ENCODE results near the gene TRIM62. TPM values are rescaled to one million over a fixed set of nuclear protein-coding genes. Genes with fewer than 3 reads are reported as not detected.

Gene TRIM62
- 0.82 and 3.2 TPM in 2 replicates for total RNA-seq (2014; rRNA removed; shearing (Covaris generic); ENCODE audit: low replicate concordance)

GRCh38 chr1:33181921-33182341 is at the start of gene TRIM62:
Gene TRIM62, minus strand, starts transcription at chr1:33182043. Its CDS starts 611 bp downstream, at chr1:33181432.
- Histone ChIP-seq H3K9me3 (no peaks in the 10 kb centered on the region), H3K27me3 (peaks cover 11% of the 10 kb centered on the region), H3K36me3 (no peaks in the 10 kb centered on the region), H3K4me3 (peak within 1 kb of the TSS; percentile 67)
- peak; percentile 76 for DNase-seq

- H3K4me3 ChIP-seq = no peak overlapping the region
- H3K36me3 ChIP-seq = no peaks in the 10 kb centered on the region
- no peaks in the 10 kb centered on the region for H3K27me3 ChIP-seq
- H3K9me3 ChIP-seq = no peaks in the 10 kb centered on the region
- DNase-seq = no peak
These were observed 49.3 kb upstream of the TRIM62 start for GRCh38 chr1:33231166-33231565.

- Histone ChIP-seq H3K4me3 (no peak overlapping the region), H3K36me3 (no peaks in the 10 kb centered on the region), H3K9me3 (peaks cover 10% of the 10 kb centered on the region), H3K27me3 (no peaks in the 10 kb centered on the region; the same call in 1 of the 2 replicates)
- DNase-seq = peak; percentile 32
These were observed 47.2 kb upstream of the TRIM62 start for GRCh38 chr1:33228935-33229487.

- no peak for DNase-seq
- H3K4me3 ChIP-seq = no peak overlapping the region
- no peaks in the 10 kb centered on the region; the same call in 1 of the 2 replicates for H3K27me3 ChIP-seq
- H3K36me3 ChIP-seq = no peaks in the 10 kb centered on the region
- H3K9me3 ChIP-seq = peaks cover 12% of the 10 kb centered on the region
These were observed 43.7 kb upstream of the TRIM62 start for GRCh38 chr1:33225586-33225985.

- Histone ChIP-seq H3K9me3 (peaks cover 12% of the 10 kb centered on the region), H3K36me3 (no peaks in the 10 kb centered on the region), H3K4me3 (no peak overlapping the region), H3K27me3 (no peaks in the 10 kb centered on the region; the same call in 1 of the 2 replicates)
- DNase-seq = no peak
These were observed 42.4 kb upstream of the TRIM62 start for GRCh38 chr1:33224166-33224707.

- no peak for DNase-seq
- peaks cover 12% of the 10 kb centered on the region for H3K9me3 ChIP-seq
- H3K4me3 ChIP-seq = no peak overlapping the region
- no peaks in the 10 kb centered on the region for H3K36me3 ChIP-seq
- H3K27me3 ChIP-seq = no peaks in the 10 kb centered on the region; the same call in 1 of the 2 replicates
These were observed 40.5 kb upstream of the TRIM62 start for GRCh38 chr1:33222381-33222780.

- no peaks in the 10 kb centered on the region; the same call in 1 of the 2 replicates for H3K27me3 ChIP-seq
- no peaks in the 10 kb centered on the region for H3K36me3 ChIP-seq
- peaks cover 12% of the 10 kb centered on the region for H3K9me3 ChIP-seq
- H3K4me3 ChIP-seq = no peak overlapping the region
- DNase-seq = no peak
These were observed 39.5 kb upstream of the TRIM62 start for GRCh38 chr1:33221385-33221758.

GRCh38 chr1:33220676-33221384 is 39.0 kb upstream of the TRIM62 start:
- Histone ChIP-seq H3K4me3 (no peak overlapping the region), H3K36me3 (no peaks in the 10 kb centered on the region), H3K9me3 (peaks cover 12% of the 10 kb centered on the region), H3K27me3 (no peaks in the 10 kb centered on the region; the same call in 1 of the 2 replicates)
- peak; percentile 28 for DNase-seq

- Histone ChIP-seq H3K9me3 (peaks cover 12% of the 10 kb centered on the region), H3K27me3 (no peaks in the 10 kb centered on the region; the same call in 1 of the 2 replicates), H3K36me3 (no peaks in the 10 kb centered on the region), H3K4me3 (no peak overlapping the region)
- no peak for DNase-seq
These were observed 38.2 kb upstream of the TRIM62 start for GRCh38 chr1:33219886-33220661.

- Histone ChIP-seq H3K27me3 (no peaks in the 10 kb centered on the region; the same call in 1 of the 2 replicates), H3K4me3 (no peak overlapping the region)
These were observed 30.1 kb upstream of the TRIM62 start for GRCh38 chr1:33211972-33212371.

GRCh38 chr1:33206340-33206739 is 24.5 kb upstream of the TRIM62 start:
- Histone ChIP-seq H3K27me3 (peaks cover 16% of the 10 kb centered on the region), H3K36me3 (no peaks in the 10 kb centered on the region), H3K9me3 (no peaks in the 10 kb centered on the region), H3K4me3 (no peak overlapping the region)
- DNase-seq = no peak

More at GRCh38 chr1:33211972-33212371, 30.1 kb upstream of the TRIM62 start:
- DNase-seq = no peak
- Histone ChIP-seq H3K9me3 (no peaks in the 10 kb centered on the region), H3K36me3 (no peaks in the 10 kb centered on the region)

GRCh38 chr1:33195556-33195955 is 13.7 kb upstream of the TRIM62 start:
- no peak for DNase-seq
- no peaks in the 10 kb centered on the region for H3K9me3 ChIP-seq
- no peak overlapping the region for H3K4me3 ChIP-seq
- H3K36me3 ChIP-seq = no peaks in the 10 kb centered on the region
- peaks cover 35% of the 10 kb centered on the region for H3K27me3 ChIP-seq

GRCh38 chr1:33191731-33192275 is 10.0 kb upstream of the TRIM62 start:
- H3K9me3 ChIP-seq = no peaks in the 10 kb centered on the region
- no peak for DNase-seq
- peaks cover 26% of the 10 kb centered on the region; the same call in 1 of the 2 replicates for H3K27me3 ChIP-seq
- no peak overlapping the region for H3K4me3 ChIP-seq
- H3K36me3 ChIP-seq = no peaks in the 10 kb centered on the region

- H3K9me3 ChIP-seq = no peaks in the 10 kb centered on the region
- no peak for DNase-seq
- H3K27me3 ChIP-seq = peaks cover 29% of the 10 kb centered on the region
- no peaks in the 10 kb centered on the region for H3K36me3 ChIP-seq
- no peak overlapping the region for H3K4me3 ChIP-seq
These were observed 8.9 kb upstream of the TRIM62 start for GRCh38 chr1:33190701-33191100.

GRCh38 chr1:33188572-33189275 is 6.9 kb upstream of the TRIM62 start:
- Histone ChIP-seq H3K36me3 (no peaks in the 10 kb centered on the region), H3K27me3 (peaks cover 33% of the 10 kb centered on the region), H3K9me3 (no peaks in the 10 kb centered on the region), H3K4me3 (no peak overlapping the region)
- no peak for DNase-seq

GRCh38 chr1:33186936-33187335 is 5.1 kb upstream of the TRIM62 start:
- H3K4me3 ChIP-seq = no peak overlapping the region
- no peak for DNase-seq
- H3K9me3 ChIP-seq = no peaks in the 10 kb centered on the region
- H3K27me3 ChIP-seq = peaks cover 19% of the 10 kb centered on the region
- H3K36me3 ChIP-seq = no peaks in the 10 kb centered on the region

All from MG63 (cell line).